GM19035 (cell line): Measurements from ENCODE around the gene MEI1.
A peak's percentile ranks its signal among the peaks of the same experiment; 100 is the strongest.

Source experiments
- ATAC-seq: cut with Tn5 transposase; IDR thresholded peaks from one replicate; pipeline ENCODE4 v1.9.1; 2021; ENCODE audit not compliant: unreplicated experiment

MEI1 gene

GRCh38 chr22:41781507-41781906 lies 82.2 kb downstream of the MEI1 start:
- peak; percentile 12 for ATAC-seq

GRCh38 chr22:41782316-41782715 lies 83.0 kb downstream of the MEI1 start:
- ATAC-seq: no peak

DNA sequence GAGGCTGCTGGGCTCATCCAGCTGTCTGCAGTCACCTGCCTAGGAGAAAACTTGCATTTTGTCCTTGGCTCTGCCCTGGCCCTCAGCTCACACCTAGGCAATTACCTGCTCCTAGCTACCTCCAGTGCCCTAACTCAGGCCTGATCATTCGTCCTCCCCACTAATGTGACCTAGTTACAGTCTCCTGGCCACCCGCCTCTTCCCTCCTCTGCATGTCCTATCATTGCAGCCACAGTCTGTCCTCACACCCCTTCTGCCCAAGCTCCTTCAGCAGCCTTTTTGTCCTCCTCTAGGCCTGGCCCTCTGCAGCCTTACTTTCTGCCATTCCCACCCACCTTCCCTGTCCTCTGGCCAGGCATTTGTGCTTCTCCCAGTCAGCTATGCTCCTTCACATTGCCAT lies 83.4 kb downstream of the MEI1 start:
- no peak for ATAC-seq

DNA sequence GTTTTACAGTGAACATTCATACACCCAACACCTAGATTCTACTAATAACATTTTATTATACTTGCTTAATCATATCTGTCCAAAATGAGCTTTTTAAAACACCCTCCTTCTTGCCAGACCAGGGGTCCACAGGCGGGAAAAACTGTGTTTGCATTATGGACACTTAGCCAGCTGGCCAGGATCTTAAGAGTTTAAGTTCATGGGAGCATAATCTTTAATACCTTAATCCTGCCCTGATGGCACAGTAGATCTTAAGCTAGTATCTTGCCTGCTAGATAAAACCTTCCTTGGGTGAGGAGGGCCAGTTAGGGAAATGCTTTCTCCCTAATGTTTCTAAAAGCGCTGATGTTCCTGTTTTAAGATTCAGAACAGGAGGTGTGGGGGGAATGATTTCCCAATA lies 88.0 kb downstream of the MEI1 start:
- ATAC-seq: no peak

DNA sequence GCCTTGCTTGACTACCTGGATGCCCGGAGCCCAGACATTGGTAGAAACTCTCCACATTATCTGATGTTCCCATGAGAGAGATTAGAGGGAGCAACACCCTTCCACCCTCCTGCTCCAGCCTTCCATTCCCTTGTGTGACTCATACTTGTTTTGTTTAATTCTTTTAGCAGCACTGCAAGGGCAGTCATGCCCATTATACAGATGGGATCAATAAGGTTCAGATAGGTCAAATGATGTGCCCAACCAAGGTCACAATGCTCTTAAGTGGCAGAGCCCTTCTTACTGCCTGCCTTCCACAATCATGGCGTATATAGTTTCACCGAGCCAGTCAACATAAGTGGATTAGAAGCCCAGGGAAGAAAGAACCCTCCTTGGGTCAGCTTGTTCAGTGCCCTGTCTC lies 94.6 kb downstream of the MEI1 start:
- ATAC-seq: no peak

DNA sequence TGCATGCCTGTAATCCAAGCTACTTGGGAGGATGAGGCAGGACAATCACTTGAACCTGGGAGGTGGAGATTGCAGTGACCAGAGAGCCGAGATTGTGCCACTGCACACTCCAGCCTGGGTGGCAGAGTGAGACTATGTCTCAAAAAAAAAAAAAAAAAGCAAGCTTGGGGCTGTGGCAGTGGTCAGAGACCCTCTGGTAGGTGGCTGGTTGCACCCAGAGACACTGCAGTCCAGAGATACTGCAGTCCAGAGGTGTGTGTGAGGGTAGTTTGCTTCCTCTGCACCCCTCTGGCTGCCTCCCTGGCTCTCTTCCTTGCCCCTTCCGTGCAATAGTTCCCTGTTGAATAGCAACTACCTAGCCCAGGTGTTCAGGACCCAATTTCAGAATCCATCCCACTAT lies 99.4 kb downstream of the MEI1 start:
- ATAC-seq: no peak

DNA sequence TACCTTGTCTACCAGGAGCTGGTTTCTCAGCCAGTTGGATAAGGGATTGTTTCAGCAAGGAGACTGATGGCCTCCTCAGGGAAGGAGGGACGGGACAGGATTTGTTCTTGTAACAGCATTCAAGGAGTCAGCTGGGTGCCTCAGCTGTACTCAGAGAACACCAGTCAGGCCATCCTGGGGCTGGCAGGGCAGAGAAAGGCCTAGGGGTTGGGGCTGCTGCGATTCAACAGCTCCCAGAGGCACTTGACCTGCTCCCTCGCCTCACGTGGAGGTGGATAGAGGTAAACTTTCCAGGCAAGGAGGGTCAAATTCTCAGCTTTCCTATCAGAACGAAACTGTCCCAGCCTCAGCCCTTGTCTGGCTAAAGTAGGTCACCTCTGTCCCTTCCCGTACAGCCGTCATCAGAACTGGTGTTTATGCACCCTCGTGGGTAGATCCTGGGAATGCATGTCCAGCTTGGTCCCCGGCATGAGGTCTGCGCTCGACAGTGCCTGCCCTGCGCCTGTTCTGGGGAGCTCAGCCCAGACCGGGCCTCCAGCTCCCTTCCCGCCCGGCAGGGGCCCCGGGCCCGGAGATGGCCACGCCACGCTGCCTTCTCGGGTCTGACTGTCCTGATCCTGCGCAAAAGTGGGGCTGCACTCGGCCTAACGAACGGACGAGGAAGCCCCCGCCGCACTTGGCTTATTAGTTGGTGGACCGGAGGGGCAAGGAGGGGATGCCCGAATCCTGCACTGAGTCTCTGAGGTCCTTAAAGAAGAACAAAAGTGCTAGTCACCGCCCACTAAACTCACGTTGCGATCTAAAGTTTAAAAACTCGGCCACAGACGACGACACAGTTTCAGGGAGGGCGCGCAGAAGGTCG lies 100.4 kb downstream of the MEI1 start:
- peak; percentile 34 for ATAC-seq

DNA sequence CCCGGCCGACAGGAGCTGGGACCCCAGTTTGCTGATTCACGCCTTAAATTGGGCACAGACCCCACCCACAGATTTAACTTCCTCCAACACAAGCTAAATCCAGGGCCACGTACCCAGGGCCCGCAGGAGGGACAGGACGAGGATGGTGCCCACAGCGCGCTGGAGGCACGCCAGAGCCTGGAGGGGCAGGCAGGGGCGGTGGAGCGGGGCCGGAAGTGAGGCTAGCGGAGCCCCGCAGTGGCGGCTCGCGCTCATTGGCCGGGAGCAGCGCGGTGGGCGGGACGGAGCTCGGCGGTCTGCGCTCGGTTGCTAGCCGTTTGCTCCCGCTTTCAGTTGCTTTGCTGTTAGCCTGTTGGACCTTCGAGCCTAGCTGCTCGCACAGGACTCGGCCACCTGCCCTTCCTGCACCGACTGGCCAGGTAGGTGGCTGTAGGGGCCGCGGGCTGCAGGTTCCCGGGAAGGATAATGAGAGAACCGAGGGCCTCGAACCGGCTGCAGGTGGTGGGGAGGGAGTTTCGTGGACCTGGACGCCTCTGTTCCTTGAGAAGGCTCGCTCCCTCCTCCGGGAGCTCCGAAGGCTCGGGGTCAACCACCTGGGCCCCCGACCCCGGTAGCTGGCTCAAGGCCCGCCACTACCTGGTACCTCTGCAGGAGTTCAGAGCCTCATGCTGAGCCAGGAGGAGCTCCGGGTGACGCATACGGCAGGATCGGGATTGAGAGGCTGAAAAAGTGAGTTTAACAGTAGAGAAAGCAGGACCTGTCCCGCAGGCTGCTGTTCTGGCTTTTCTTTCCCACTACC lies 101.2 kb downstream of the MEI1 start, which contains the start of gene CCDC134:
CCDC134 (plus strand) TSS at position 332 of the 799 bp plus-strand sequence. CDS start 8,212 bp downstream, outside the sequence.
- ATAC-seq: peak; percentile 91

DNA sequence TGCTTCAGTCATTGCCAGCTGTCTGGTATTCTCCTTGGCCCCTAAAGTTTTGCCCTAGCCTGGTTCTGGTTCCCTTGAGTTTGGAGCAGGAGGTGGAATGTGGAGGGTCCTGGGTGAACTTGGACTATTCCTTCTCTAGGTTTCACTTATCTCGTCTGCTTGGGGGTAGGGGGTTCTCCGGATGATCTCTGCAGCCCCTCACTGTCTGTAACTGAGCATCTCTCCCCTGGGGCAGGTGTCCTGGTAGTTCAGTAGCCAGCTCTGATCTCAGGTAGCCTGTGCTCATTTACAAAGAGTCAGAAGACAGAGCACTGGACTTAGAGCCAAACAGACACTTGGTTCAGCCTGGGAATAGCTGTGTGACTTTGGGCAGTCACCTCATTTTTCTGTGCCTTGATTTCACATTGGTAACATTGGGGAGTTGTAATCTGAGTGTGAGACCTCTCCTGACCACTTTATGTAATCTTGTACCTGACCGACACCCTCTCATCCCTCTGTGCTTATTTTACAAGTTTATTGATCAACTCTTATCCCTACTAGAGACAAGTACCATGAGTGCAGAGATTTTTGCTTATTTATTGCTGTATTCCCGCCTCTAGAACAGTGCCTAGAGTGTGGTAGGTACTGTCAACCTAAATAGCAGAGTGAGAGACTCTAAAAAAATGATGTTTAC lies 102.0 kb downstream of the MEI1 start:
- ATAC-seq: no peak

- ATAC-seq: no peak
Measured at GRCh38 chr22:41801886-41802285, 102.6 kb downstream of the MEI1 start.

DNA sequence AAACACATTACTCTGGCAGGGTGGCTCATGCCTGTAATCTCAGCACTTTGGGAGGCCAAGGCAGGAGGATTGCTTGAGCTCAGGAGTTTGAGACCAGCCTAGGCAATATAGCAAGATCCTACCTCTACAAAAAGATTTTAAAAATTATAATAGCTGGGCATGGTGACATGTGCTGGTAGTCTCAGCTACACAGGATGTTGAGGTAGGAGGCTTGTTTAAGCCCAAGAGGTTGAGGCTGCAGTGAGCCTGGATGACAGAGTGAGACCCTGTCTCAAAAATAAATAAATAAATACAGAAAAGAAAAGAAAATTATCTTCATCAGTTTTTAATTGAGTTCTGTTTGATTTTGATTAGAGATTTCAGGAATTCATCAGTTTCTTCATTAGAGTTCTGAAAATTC lies 106.3 kb downstream of the MEI1 start:
- ATAC-seq: no peak

GRCh38 chr22:41808400-41808799 lies 109.1 kb downstream of the MEI1 start:
- ATAC-seq: no peak

- no peak for ATAC-seq
Measured at GRCh38 chr22:41810022-41810421, 110.7 kb downstream of the MEI1 start.

GRCh38 chr22:41812805-41813545 lies 113.7 kb downstream of the MEI1 start:
- no peak for ATAC-seq

DNA sequence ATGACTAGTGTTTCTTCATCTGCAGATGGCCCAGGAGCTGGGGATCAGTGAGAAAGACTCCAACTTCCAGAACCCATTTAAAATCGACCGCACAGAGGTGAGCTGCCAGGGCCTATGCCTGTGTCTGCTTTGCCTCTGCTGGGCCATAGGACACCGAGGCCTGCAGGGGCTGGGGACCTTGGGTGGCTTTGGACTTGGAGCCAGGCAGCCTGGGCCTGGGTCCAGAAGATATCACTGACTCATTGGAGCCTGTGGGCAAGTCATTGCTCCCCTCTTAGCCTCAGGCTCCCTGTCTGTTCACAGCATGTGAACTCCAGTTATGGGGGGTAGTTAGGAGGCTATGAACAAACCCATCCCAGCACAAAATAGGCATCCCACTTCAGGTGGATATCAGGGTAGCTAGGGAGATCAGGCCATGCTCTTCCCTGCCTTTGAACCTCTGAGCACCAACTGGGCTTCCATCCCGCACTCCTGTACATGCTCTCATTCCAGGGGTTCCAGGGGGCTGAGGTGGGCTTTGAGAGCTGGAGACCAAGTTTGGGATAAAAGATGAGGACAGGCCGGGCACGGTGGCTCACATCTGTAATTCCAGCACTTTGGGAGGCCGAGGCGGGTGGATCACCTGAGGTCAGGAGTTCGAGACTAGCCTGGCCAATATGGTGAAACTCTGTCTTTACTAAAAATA lies 114.6 kb downstream of the MEI1 start:
- no peak for ATAC-seq

DNA sequence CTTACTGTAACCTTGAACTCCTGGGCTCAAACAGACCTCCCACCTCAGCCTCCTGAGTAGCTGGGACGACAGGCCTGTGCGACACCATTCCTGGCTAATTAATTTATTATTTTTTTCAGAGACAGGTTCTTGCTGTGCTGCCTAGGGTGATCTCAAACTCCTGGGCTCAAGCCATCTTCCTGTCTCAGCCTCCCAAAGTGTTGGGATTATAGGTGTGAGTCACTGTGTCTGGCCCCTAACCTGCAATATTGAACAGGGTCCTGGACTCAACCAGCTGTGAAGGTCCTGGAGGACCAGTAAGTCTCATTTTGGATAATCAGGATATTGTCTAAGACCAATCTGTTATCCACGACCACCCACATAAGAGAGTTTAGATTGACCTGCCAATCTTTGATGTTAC lies 116.4 kb downstream of the MEI1 start:
- ATAC-seq: no peak

DNA sequence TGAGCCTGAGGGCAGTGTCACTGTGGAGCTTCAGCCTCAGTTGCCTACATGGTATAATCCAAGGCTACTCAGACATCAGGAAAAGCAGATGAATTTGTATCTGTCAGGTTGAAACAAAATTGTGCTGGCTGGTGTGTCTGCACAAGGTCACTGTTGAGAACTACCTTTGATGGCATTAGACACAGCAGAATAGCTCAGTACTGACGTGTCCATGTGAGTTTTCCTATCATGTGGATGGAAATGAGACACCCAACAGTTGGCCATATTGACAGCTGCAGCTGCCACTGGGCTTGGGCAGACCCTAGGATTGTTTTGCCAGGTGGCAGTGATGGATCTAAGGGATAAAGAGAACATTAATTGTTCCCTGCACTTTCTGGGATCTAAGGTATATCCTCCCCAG lies 116.9 kb downstream of the MEI1 start:
- no peak for ATAC-seq

GRCh38 chr22:41816871-41817270 lies 117.6 kb downstream of the MEI1 start:
- ATAC-seq: no peak

DNA sequence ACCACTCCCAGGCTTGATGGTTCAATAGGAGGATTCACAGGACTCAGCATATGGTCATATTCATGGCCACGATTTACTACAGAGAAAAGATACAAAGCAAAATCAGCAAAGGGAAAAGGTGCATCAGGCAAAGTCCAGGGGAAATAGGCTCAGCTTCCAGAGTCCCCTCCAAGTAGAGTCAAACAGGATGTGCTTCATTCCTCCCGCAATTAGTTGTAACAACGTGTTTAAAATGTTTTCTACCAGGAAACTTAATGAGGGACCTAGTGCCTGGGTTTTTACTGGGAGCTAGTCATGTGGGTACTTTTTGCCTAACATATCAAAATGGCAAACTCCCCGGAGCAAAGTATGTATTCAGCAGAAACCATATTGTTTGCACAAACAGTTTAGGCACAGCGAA lies 118.7 kb downstream of the MEI1 start:
- no peak for ATAC-seq

- ATAC-seq: no peak
Measured at GRCh38 chr22:41818596-41818995, 119.3 kb downstream of the MEI1 start.
